ENCODE data around the gene PARL.

PARL gene

DNA sequence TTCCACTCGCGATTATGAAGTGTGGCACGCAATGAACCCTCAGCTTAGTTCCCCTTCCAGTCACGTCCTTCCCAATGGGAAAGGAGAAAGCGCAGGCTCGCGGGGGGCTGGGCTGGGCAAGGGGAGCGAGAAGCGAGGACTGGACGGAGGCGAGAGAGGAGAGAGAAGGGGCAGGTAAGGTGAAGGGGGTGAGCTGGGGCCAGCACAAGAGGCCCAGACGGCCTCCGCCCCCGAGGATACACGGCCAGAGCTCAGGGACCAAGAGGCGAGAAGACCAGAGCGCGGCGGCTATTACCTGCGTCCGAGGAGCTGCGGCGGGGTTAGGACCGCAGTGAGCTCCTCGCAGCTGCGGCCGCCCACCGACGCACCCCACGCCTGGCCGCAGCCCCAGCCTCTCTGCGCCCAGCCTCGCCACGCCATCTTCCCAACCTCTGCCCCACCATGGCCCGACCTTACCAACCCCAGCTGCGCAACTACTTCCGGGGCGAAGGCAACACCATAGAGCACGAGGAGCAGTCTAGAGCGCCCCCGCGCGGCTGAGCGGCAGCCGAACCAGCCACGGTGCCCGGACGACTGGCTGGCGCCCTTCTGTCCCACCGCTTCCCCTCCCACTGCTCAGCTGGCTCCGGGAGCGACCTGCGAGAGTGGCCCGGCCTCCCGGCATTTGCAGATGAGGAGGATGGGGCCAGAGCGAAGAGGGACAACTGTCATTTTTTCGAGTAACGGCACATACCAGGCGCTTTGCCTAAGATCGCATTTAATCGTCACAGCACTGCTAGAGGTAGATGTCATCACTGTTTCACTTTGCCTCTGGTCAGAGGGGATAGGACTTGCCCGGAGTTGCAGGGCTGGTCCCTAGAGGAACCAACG, at the start of gene PARL:
TSS of gene PARL (minus strand) at position 454 of the 870 bp plus-strand sequence. CDS start at position 420, 34 bp downstream.
- TF ChIP-seq, protein P1, sequence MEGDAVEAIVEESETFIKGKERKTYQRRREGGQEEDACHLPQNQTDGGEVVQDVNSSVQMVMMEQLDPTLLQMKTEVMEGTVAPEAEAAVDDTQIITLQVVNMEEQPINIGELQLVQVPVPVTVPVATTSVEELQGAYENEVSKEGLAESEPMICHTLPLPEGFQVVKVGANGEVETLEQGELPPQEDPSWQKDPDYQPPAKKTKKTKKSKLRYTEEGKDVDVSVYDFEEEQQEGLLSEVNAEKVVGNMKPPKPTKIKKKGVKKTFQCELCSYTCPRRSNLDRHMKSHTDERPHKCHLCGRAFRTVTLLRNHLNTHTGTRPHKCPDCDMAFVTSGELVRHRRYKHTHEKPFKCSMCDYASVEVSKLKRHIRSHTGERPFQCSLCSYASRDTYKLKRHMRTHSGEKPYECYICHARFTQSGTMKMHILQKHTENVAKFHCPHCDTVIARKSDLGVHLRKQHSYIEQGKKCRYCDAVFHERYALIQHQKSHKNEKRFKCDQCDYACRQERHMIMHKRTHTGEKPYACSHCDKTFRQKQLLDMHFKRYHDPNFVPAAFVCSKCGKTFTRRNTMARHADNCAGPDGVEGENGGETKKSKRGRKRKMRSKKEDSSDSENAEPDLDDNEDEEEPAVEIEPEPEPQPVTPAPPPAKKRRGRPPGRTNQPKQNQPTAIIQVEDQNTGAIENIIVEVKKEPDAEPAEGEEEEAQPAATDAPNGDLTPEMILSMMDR (IDR thresholded peaks at IDR 0.05), result peak; percentile 89
- Histone ChIP-seq H3K4me3 (peak within 1 kb of the TSS; percentile 89), H3K27ac (peak within 1 kb of the TSS; percentile 76 to 79)
- peak; percentile 97 for DNase-seq (ENCODE audit: low spot score)

GRCh38 chr3:183933160-183933559, 48.5 kb upstream of the PARL start:
- TF ChIP-seq, protein P1 (IDR thresholded peaks at IDR 0.05), result no peak
- DNase-seq (ENCODE audit: low spot score), result no peak
- H3K4me3 ChIP-seq, result no peak overlapping the region
- no peak overlapping the region for H3K27ac ChIP-seq

DNA sequence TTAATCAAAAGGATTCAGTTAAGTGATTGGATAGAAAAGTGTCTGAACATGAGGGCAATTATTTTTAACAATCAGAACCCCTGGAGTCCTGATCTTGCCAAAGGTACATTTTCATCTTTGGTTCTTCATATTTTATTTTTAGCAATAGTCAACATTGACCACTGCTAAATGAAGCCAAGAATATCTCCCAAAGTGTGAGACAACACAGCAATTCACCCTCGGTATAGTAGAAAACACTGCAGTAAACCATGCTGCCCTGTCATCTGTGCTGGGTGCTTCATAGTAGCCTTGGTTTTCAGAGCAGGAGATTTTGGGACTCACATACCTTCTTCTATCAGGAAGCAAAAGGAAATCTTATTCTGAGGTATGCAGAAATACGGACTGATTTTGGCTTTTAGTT, 47.2 kb upstream of the PARL start:
- H3K27ac ChIP-seq, result no peak overlapping the region
- H3K4me3 ChIP-seq, result no peak overlapping the region
- no peak for DNase-seq (ENCODE audit: low spot score)
- TF ChIP-seq, protein P1 (IDR thresholded peaks at IDR 0.05), result no peak

DNA sequence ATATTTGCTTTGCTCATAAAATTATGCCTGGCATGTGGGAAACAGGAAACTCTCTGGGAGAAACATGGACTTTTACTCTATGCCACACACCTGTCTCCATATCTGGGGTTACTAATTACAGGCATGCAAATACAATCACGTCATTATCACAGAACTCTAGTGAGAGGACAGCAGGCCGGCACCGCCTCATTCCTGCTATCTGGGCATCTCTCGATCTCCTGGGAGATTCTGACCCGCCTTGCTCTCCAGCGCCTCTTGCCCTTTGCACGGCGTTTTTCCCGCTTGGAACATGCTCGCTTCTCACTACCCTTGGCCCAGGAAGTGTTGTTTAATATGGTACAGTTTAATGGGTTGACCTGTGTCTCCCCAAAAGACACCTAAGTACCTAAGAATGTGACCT, 45.4 kb upstream of the PARL start:
- Histone ChIP-seq H3K27ac (no peak overlapping the region), H3K4me3 (no peak overlapping the region)
- DNase-seq (ENCODE audit: low spot score), result no peak
- TF ChIP-seq, protein P1 (IDR thresholded peaks at IDR 0.05), result no peak

DNA sequence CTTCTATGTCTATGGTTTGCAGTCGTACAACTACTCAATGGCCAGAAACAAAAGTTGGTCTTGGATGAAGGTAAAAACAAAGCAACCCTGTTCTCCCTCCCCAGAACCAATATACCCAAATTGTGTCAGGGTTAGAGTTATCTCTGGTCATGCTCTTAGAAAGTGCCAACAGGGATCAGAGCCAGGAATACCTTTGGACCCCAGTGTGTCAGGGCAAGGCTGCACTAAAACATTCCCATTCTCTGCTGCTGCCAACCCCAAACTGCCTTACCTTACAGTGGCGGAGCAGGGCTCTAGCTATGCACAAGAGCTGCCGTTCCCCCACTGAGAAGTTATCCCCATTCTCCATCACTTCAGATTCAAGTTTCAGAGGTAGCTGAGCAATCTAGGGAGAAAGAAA, 42.4 kb upstream of the PARL start:
- no peak for DNase-seq (ENCODE audit: low spot score)
- TF ChIP-seq, protein P1 (IDR thresholded peaks at IDR 0.05), result no peak
- Histone ChIP-seq H3K27ac (no peak overlapping the region), H3K4me3 (no peak overlapping the region)

DNA sequence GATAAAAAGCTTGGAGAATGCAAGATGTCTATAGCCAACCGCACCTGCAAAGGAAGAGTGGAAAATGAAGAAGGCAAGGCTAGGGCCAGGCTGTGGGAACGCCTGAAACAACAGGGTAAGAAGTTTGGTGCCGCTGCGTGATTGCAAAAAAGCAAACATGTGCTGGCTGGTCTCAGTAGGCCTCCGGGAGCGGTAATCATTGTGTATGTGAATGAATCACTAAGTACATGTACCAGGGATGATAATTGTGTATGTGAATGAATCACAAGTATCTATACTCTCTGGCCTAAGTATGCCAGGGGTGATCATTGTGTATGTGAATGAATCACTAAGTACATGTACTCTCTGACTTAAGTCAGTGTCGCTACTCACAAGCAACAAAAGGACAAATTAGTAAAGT, 40.3 kb upstream of the PARL start:
- H3K27ac ChIP-seq, result no peak overlapping the region
- TF ChIP-seq, protein P1 (IDR thresholded peaks at IDR 0.05), result no peak
- no peak for DNase-seq (ENCODE audit: low spot score)
- H3K4me3 ChIP-seq, result no peak overlapping the region

DNA sequence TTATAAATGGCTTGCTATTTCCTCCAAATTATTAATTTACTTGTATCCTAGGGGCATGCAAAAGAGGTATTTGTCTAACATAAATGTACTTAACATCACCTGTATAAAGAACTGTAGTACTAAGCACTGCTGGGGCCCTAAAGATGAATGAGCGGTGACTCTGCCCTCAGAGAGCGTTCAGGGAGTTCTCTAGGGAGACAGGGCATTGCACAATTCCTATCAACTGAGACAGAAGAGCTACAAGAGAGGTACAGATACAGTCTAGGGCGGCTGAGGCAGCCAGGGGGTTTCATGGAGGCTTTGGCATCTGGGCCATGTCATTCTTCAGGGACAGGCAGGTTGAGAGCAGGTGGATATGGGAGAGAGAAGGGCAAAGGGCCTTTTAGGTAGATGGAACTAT, 39.9 kb upstream of the PARL start:
- TF ChIP-seq, protein P1 (IDR thresholded peaks at IDR 0.05), result no peak
- DNase-seq (ENCODE audit: low spot score), result no peak
- no peak overlapping the region for H3K4me3 ChIP-seq
- H3K27ac ChIP-seq, result no peak overlapping the region

Data from coronary artery (tissue), 2 donors.